K562 (cell line): ENCODE results near the gene ARID3A. TPM values are rescaled to one million over a fixed set of nuclear protein-coding genes. Genes with fewer than 3 reads are reported as not detected.

ENCODE experiments used
- CBX1 ChIP-seq: sonication (generic); IDR thresholded peaks from 2 replicates; pipeline ENCODE4 v1.6.1; 2016; ENCODE audit warnings: antibody characterized with exemption, low read depth, mild to moderate bottlenecking
- ERF ChIP-seq: fragments of 450-650 bp; formaldehyde crosslinking; IDR thresholded peaks from 2 replicates; pipeline ENCODE4 v1.4.0; 2020; ENCODE audit warnings: mild to moderate bottlenecking, mixed read lengths
- ESRRA ChIP-seq: fragments of 450-650 bp; IDR thresholded peaks from 2 replicates; pipeline ENCODE4 v1.6.1; 2014; ENCODE audit warnings: low read depth, mild to moderate bottlenecking, moderate library complexity, borderline replicate concordance
- ETV5 ChIP-seq: sonication (generic); formaldehyde crosslinking; IDR thresholded peaks from 2 replicates; pipeline ENCODE4 v1.4.0; 2020; ENCODE audit warnings: low read depth, mild to moderate bottlenecking, missing genetic modification reagents
- EWSR1 ChIP-seq: fragments of 450-650 bp; IDR thresholded peaks from 2 replicates; pipeline ENCODE4 v1.6.1; 2018; ENCODE audit warnings: borderline replicate concordance, mild to moderate bottlenecking, low read depth, moderate library complexity; ENCODE audit not compliant: partially characterized antibody
- GTF2E2 ChIP-seq: fragments of 200-800 bp; sonication (Bioruptor generic); IDR thresholded peaks from 2 replicates; pipeline ENCODE4 v1.6.1; 2016; ENCODE audit warnings: missing genetic modification characterization, missing compliant biosample characterization
- HEY1 ChIP-seq: fragments of 250-450 bp; sonication (Bioruptor Pico); IDR thresholded peaks from 2 replicates; pipeline ENCODE4 v1.5.0; 2020; ENCODE audit warnings: mild to moderate bottlenecking, moderate library complexity, borderline replicate concordance
- LARP7 ChIP-seq: fragments of 450-650 bp; IDR thresholded peaks from 2 replicates; pipeline ENCODE4 v1.6.1; 2016
- LCOR ChIP-seq: sonication (generic); formaldehyde crosslinking; IDR thresholded peaks from 2 replicates; pipeline ENCODE4 v1.8.0; 2022; ENCODE audit warnings: mild to moderate bottlenecking, missing genetic modification reagents
- MAX ChIP-seq: sonication (generic); formaldehyde crosslinking; IDR thresholded peaks from 2 replicates; pipeline ENCODE4 v1.9.0; 2022; ENCODE audit warnings: mild to moderate bottlenecking, missing genetic modification reagents
- MYNN ChIP-seq, 2 experiments: sonication (generic); formaldehyde crosslinking in 1 of 2; IDR thresholded peaks; 2 replicates each; pipeline versions ENCODE4 v1.5.0 to v1.6.1; 2016 to 2020; ENCODE audit warnings: antibody characterized with exemption in 1 of 2, missing genetic modification reagents in 1 of 2
- NBN ChIP-seq: fragments of 450-650 bp; IDR thresholded peaks from 2 replicates; pipeline ENCODE4 v1.6.1; 2016; ENCODE audit warnings: low read depth, mild to moderate bottlenecking
- POU5F1 ChIP-seq: fragments of 150-350 bp; IDR thresholded peaks from 2 replicates; pipeline ENCODE4 v1.6.1; 2014; ENCODE audit warnings: borderline replicate concordance, low read length, low read depth, mild to moderate bottlenecking; ENCODE audit not compliant: partially characterized antibody
- RBM14 ChIP-seq: fragments of 200-400 bp; formaldehyde crosslinking; IDR thresholded peaks from 2 replicates; pipeline ENCODE4 v1.6.1; 2018; ENCODE audit warnings: low read depth, mild to moderate bottlenecking, low read length, moderate library complexity, borderline replicate concordance; ENCODE audit not compliant: insufficient read depth
- RUNX1 ChIP-seq: sonication (generic); IDR thresholded peaks from 2 replicates; pipeline ENCODE4 v1.6.1; 2016; ENCODE audit warnings: antibody characterized with exemption, low read depth
- SETDB1 ChIP-seq: IDR thresholded peaks from one replicate; pipeline ENCODE4 v1.6.1; 2012; ENCODE audit warnings: low read length, control low read depth, inconsistent platforms
- SIN3B ChIP-seq: fragments of 450-650 bp; IDR thresholded peaks from 2 replicates; pipeline ENCODE4 v1.6.1; 2017; ENCODE audit warnings: low read depth, mild to moderate bottlenecking, moderate library complexity
- STAT6 ChIP-seq: sonication (generic); formaldehyde crosslinking; IDR thresholded peaks from 2 replicates; pipeline ENCODE4 v1.8.1; 2023; ENCODE audit warnings: mild to moderate bottlenecking, missing genetic modification reagents
- YBX1 ChIP-seq: fragments of 450-650 bp; IDR thresholded peaks from 2 replicates; pipeline ENCODE4 v1.7.1; 2016; ENCODE audit warnings: mild to moderate bottlenecking
- ZBTB17 ChIP-seq: fragments of 450-650 bp; formaldehyde crosslinking; IDR thresholded peaks from 2 replicates; pipeline ENCODE4 v1.4.0; 2020; ENCODE audit warnings: mild to moderate bottlenecking
- ZNF263 ChIP-seq: sonication (generic); formaldehyde crosslinking; IDR thresholded peaks from 2 replicates; pipeline ENCODE4 v1.8.0; 2022; ENCODE audit warnings: mild to moderate bottlenecking, missing genetic modification reagents, borderline replicate concordance
- ZNF551 ChIP-seq: fragments of 250-450 bp; sonication (Bioruptor Pico); IDR thresholded peaks from 2 replicates; pipeline ENCODE4 v1.5.0; 2021; ENCODE audit warnings: mild to moderate bottlenecking, moderate library complexity
- ZNF644 ChIP-seq: fragments of 200-800 bp; sonication (Bioruptor generic); IDR thresholded peaks from 2 replicates; pipeline ENCODE4 v1.6.1; 2016; ENCODE audit warnings: low read depth, missing genetic modification characterization, missing compliant biosample characterization
- ZNF696 ChIP-seq: fragments of 250-450 bp; sonication (Bioruptor Pico); conservative IDR thresholded peaks from 2 replicates; pipeline ENCODE4 v1.4.0; 2020; ENCODE audit warnings: mild to moderate bottlenecking, moderate library complexity
- polyA plus RNA-seq, 8 experiments: library from polyadenylated mRNA; depleted of rRNA in 4 of 8; stranded (reverse) in 5 of 8; unstranded in 3 of 8; fragments of >200 nt; fragmentation: Nextera tagmentation in 2 of 8; fragmentation: Illumina TruSeq in 1 of 8; extraction: Ambion mirVana in 2 of 8; extraction: Trizol in 1 of 8; gene quantifications; 2 replicates each; pipeline versions ENCODE4 v1.2.1 to v1.2.3, GENCODE V29; 2011 to 2014; ENCODE audit warnings: inconsistent platforms in 1 of 8, missing spikeins in 1 of 8
- total RNA-seq, 7 experiments: library from RNA; depleted of rRNA in 6 of 7; stranded (reverse); fragments of >200 nt in 6 of 7; fragmentation: Illumina TruSeq in 2 of 7; extraction: Trizol in 2 of 7; gene quantifications; 2 replicates each; pipeline versions ENCODE4 v1.2.1 to v1.2.3, GENCODE V29; 2011 to 2021; ENCODE audit warnings: low replicate concordance in 1 of 7
- TF ChIP-seq, protein P1 (sequence below), 2 experiments: fragments of 450-650 bp; conservative IDR thresholded peaks; 2 replicates each; pipeline ENCODE4 v1.6.1; 2017; ENCODE audit warnings: mild to moderate bottlenecking in 2 of 2, moderate library complexity in 2 of 2

Gene ARID3A
- total and polyA plus RNA-seq, 9 of the 15 experiments (the other 6 are each of a cell fraction or from before 2014, with no cell fraction given) = 1.4 to 118 (median 31.2) TPM

DNA sequence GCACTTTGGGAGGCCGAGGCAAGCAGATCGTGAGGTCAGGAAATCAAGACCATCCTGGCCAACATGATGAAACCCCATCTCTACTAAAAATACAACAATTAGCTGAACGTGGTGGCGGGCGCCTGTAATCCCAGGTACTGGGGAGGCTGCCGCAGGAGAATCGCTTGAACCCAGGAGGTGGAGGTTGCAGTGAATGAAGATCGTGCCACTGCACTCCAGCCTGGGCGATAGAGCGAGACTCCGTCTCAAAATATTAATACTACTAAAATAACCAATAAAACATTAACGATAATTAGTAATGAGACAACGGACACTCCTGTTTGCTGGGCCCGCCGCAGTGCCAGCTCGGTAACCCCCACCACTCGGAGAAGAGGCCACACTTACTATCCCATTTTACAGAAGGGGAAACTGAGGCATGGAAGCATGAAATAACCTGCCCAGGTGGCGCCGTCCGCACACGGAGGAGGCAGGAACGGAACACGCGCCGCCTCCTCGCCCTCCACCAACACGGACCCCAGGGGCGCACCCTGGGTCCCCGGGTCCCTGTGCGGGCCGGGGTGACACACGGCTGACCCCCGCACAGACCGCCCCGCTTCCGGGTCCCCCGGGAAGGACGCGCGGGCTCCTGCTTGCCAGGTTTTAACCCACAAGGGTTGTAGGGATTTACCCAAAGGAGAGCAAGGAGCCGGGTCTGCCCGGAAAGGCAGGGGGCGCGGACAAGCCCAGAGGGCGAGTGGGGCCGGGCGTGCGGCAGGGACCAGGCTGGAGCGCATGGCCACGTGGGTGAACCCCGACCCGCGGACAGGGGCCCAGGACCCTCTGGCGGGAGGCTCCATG lies 14.4 kb upstream of the ARID3A start (continued):
- TF ChIP-seq YBX1 = no peak
- no peak for TF ChIP-seq ZNF644
- no peak for TF ChIP-seq SETDB1
- TF ChIP-seq EWSR1 = no peak
- peak; percentile 57; the same call in 1 of the 2 replicates for TF ChIP-seq ZBTB17 (CRISPR knock-in tag)
- TF ChIP-seq ESRRA = 0 out of 2 replicates have a peak, but pooled peaks have one; percentile 19
- peak; percentile 65; the same call in 1 of the 2 replicates for TF ChIP-seq ZNF263 (CRISPR knock-in tag)
- no peak for TF ChIP-seq ZNF551 (CRISPR knock-in tag)
- TF ChIP-seq ERF (CRISPR knock-in tag) = 0 out of 2 replicates have a peak, but pooled peaks have one; percentile 38
- TF ChIP-seq LARP7 = no peak
- no peak for TF ChIP-seq SIN3B
- TF ChIP-seq ETV5 (CRISPR knock-in tag) = 0 out of 2 replicates have a peak, but pooled peaks have one; percentile 30
- TF ChIP-seq STAT6 (CRISPR knock-in tag) = no peak
- TF ChIP-seq CBX1 = peak; percentile 71; the same call in 1 of the 2 replicates
- no peak for TF ChIP-seq POU5F1
- TF ChIP-seq MAX (CRISPR knock-in tag) = peak; percentile 78
- no peak for TF ChIP-seq NBN
- no peak for TF ChIP-seq GTF2E2 (tag)
- no peak for TF ChIP-seq ZNF696 (CRISPR knock-in tag)
- TF ChIP-seq LCOR (CRISPR knock-in tag) = no peak
- no peak for TF ChIP-seq MYNN (IDR thresholded peaks at IDR 0.05)
- no peak for TF ChIP-seq MYNN (CRISPR knock-in tag; IDR thresholded peaks at IDR 0.05)
- TF ChIP-seq HEY1 (CRISPR knock-in tag) = no peak
- TF ChIP-seq, protein P1, sequence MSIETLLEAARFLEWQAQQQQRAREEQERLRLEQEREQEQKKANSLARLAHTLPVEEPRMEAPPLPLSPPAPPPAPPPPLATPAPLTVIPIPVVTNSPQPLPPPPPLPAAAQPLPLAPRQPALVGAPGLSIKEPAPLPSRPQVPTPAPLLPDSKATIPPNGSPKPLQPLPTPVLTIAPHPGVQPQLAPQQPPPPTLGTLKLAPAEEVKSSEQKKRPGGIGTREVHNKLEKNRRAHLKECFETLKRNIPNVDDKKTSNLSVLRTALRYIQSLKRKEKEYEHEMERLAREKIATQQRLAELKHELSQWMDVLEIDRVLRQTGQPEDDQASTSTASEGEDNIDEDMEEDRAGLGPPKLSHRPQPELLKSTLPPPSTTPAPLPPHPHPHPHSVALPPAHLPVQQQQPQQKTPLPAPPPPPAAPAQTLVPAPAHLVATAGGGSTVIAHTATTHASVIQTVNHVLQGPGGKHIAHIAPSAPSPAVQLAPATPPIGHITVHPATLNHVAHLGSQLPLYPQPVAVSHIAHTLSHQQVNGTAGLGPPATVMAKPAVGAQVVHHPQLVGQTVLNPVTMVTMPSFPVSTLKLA (conservative IDR thresholded peaks at IDR 0.05) = peak; percentile 74 to 81
- TF ChIP-seq RUNX1 = no peak
- peak; percentile 51; the same call in 1 of the 2 replicates for TF ChIP-seq RBM14
